Calu3 (cell line): ENCODE results near the gene HIPK3. TPM values are rescaled to one million over a fixed set of nuclear protein-coding genes. Genes with fewer than 3 reads are reported as not detected.

Source experiments
- BruUV-seq: library from RNA; stranded (reverse); fragments of 400-500 nt; replicated peaks from 2 replicates; lab custom pipeline; 2021; lab: Mats Ljungman, UMichigan
- CTCF ChIA-PET: fragments of 300-600 bp; sonication (Branson Sonifier 250); formaldehyde crosslinking; loops from one replicate; lab custom pipeline; 2022; ENCODE audit warnings: antibody characterized with exemption; lab: Charles Lee
- DNase-seq: peaks from one replicate; pipeline ENCODE4 v3.0.0; 2022
- H3K27ac Mint-ChIP-seq: one replicate; pipeline ENCODE4 v1.8.0; 2022; ENCODE audit warnings: mixed read lengths; ENCODE audit not compliant: unreplicated experiment
- H3K27me3 Mint-ChIP-seq: one replicate; pipeline ENCODE4 v1.8.0; 2022; ENCODE audit warnings: mixed read lengths; ENCODE audit not compliant: unreplicated experiment
- H3K36me3 Mint-ChIP-seq: one replicate; pipeline ENCODE4 v1.8.0; 2022; ENCODE audit warnings: mild to moderate bottlenecking, moderate library complexity, mixed read lengths; ENCODE audit not compliant: insufficient read depth, unreplicated experiment
- H3K4me1 Mint-ChIP-seq: one replicate; pipeline ENCODE4 v1.8.0; 2022; ENCODE audit warnings: mild to moderate bottlenecking, low read depth, mixed read lengths; ENCODE audit not compliant: unreplicated experiment
- H3K4me3 Mint-ChIP-seq: one replicate; pipeline ENCODE4 v1.8.0; 2022; ENCODE audit warnings: mild to moderate bottlenecking, low read depth, moderate library complexity, mixed read lengths; ENCODE audit not compliant: unreplicated experiment
- H3K9me3 Mint-ChIP-seq: one replicate; pipeline ENCODE4 v1.8.0; 2022; ENCODE audit warnings: low read depth, mixed read lengths; ENCODE audit not compliant: unreplicated experiment
- intact Hi-C: fragments of 100-400 bp; cut with micrococcal nuclease; formaldehyde crosslinking; loops from one replicate; pipeline ENCODE4 v1.10.0; 2022; ENCODE audit not compliant: unreplicated experiment
- total RNA-seq: library from RNA; stranded (reverse); gene quantifications from 2 replicates; pipeline ENCODE4 v1.2.3, GENCODE V29; 2022
- TF ChIP-seq, protein P1 (sequence below): fragments of 200-600 bp; IDR thresholded peaks from one replicate; pipeline ENCODE4 v1.8.0; 2022; ENCODE audit warnings: antibody characterized with exemption; ENCODE audit not compliant: unreplicated experiment

HIPK3 gene
- total RNA-seq, 1 experiment from 2014 or later = 53.6 TPM

DNA sequence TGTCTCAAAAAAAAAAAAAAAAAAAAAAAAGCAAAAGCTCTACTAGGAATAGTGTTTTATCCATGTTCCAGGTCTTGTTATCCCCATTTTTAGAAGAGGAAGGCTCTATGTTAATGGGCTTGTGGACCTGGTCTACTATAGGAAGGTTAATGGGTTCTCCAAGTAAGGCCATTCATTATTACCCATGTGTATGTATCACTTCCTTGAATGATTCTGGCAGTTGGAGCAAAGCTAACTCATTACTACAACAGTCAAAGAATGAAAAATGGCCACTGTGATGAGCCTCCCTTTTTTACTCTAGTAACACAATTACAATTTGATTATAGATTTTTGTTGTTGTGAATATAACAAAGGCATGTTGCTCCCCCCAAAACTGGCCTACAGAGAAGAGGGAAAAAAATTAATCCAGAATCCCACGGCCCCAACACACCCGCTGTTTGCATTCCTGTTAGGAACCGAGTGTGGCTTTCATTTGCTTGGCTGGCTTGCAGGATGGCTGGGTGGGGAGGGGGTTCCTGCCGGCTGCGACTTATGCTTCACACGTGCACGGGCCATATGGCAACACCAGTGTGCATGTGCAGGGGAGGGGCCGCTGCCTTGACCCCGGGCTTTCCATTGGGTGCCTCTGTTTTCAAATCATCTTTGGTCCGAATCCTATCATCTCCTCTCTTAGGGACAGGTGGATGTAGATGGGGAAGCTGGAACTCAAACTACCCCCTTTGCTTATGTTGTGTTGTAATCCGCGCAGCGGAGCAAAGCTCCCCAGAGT lies 148.8 kb downstream of the HIPK3 start:
- Mint-ChIP-seq H3K36me3 (no peaks in the 10 kb centered on the region), H3K4me1 (peaks cover 23% of the 10 kb centered on the region), H3K4me3 (no peak overlapping the region), H3K27ac (no peak overlapping the region), H3K27me3 (no peaks in the 10 kb centered on the region), H3K9me3 (peaks cover 3% of the 10 kb centered on the region)
- TF ChIP-seq, protein P1, sequence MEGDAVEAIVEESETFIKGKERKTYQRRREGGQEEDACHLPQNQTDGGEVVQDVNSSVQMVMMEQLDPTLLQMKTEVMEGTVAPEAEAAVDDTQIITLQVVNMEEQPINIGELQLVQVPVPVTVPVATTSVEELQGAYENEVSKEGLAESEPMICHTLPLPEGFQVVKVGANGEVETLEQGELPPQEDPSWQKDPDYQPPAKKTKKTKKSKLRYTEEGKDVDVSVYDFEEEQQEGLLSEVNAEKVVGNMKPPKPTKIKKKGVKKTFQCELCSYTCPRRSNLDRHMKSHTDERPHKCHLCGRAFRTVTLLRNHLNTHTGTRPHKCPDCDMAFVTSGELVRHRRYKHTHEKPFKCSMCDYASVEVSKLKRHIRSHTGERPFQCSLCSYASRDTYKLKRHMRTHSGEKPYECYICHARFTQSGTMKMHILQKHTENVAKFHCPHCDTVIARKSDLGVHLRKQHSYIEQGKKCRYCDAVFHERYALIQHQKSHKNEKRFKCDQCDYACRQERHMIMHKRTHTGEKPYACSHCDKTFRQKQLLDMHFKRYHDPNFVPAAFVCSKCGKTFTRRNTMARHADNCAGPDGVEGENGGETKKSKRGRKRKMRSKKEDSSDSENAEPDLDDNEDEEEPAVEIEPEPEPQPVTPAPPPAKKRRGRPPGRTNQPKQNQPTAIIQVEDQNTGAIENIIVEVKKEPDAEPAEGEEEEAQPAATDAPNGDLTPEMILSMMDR = no peak
- CTCF ChIA-PET = interaction anchor here (0.6 to 0.7 kb wide), 4 partner anchors 11 to 582 kb away, joined by 4 to 8 read pairs (median 6); no protein-coding TSS in a partner anchor
- intact Hi-C loops = no loop called here
- no TSS peak for BruUV-seq
- no peak for DNase-seq

Other genes starting within 250 kb of the HIPK3 start
- gene DEPDC7, start 241.5 kb upstream of the HIPK3 start, total RNA-seq = 1.2 and 1.6 TPM in 2 replicates
- gene TCP11L1, start 217.8 kb upstream of the HIPK3 start, total RNA-seq = 8.6 and 9.6 TPM in 2 replicates
- gene CSTF3, start 95.9 kb upstream of the HIPK3 start, total RNA-seq = 51.1 and 55.9 TPM in 2 replicates
- gene KIAA1549L, start 118.7 kb downstream of the HIPK3 start, total RNA-seq = 14.0 and 18.8 TPM in 2 replicates